GM12892 (cell line): ENCODE results near the gene XRCC3.

Experiments
- POLR2A ChIP-seq: IDR thresholded peaks from 2 replicates; pipeline ENCODE4 v1.6.1; 2011; ENCODE audit warnings: low read depth, low read length, control low read depth
- POLR2AphosphoS5 ChIP-seq: IDR thresholded peaks from 2 replicates; pipeline ENCODE4 v1.6.1; 2011; ENCODE audit warnings: low read depth, low read length, control low read depth

DNA sequence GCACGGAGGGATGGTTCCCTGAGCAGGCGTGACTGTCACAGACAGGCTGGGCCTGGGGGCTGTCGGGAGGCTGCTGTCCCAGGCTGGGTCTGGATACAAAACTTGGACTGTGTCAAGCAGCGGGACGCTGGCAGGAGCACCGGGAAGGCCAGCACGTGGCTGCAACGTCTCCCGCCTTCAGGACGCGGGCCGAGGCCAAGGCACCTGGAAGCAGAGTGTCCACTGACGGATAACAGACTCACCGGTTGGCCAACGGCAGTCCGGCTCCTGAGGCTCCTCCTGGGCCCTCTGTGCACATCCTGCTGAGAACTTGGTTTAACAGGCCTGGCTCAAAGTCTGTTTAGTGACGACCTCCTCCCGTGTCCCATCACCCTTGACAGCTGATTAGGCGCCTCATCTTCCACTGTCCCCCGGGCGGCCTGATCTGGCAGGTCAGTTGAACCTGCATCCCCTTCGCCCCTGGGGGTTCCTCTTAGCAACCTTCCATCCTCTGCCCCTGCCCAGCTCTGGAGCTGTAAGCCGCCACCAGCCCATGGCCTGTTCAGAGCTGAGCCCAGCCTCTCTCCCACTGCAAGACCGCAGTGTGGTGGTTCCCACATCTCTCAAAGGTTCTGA lies 2.5 kb downstream of the XRCC3 start:
- TF ChIP-seq POLR2AphosphoS5 (no peak), POLR2A (no peak)
